ENCODE measurements around the gene SP3.

GRCh38 chr2:173866874-173867618, 98.1 kb downstream of the SP3 start:
- TF ChIP-seq CTCF (conservative IDR thresholded peaks at IDR 0.05; ENCODE audit: low read depth, low read length) (no peak), EZH2 (IDR thresholded peaks at IDR 0.05; ENCODE audit: borderline replicate concordance, low read depth, low read length, poor library complexity, severe bottlenecking) (no peak)

Measured in A673 (cell line).